Fibroblast of mammary gland (primary cell): ENCODE results near the gene KCNH6.

Source experiments
- DNase-seq: peaks from one replicate; pipeline ENCODE4 v3.0.0-alpha.2; 2010; ENCODE audit warnings: low read depth
- H3K4me3 ChIP-seq: 2 replicates; pipeline ENCODE4 v1.5.1; 2011; ENCODE audit warnings: low read depth, mild to moderate bottlenecking, low read length, moderate library complexity; ENCODE audit not compliant: control insufficient read depth
- TF ChIP-seq, protein P1 (sequence below): conservative IDR thresholded peaks from 2 replicates; pipeline ENCODE4 v1.5.1; 2011; ENCODE audit warnings: low read depth, low read length, inconsistent platforms; ENCODE audit not compliant: control insufficient read depth, insufficient read depth

Gene KCNH6

DNA sequence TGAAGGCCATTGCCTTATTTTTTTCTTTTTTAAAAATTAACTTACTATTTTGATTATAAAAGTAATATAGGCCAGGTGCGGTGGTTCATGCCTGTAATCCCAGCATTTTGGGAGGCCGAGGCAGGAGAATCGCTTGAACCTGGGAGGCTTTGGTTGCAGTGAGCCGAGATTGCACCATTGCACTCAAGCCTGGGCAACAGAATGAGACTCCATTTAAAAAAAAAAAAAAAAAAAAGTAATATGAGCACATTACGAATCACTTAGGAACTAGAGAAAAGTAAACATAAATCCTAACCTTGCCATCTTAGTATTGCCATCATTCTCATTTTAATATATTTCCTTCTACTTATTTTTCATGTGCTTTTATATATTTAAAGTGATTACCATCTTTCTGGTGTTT is 64.6 kb downstream of the KCNH6 start:
- TF ChIP-seq, protein P1, sequence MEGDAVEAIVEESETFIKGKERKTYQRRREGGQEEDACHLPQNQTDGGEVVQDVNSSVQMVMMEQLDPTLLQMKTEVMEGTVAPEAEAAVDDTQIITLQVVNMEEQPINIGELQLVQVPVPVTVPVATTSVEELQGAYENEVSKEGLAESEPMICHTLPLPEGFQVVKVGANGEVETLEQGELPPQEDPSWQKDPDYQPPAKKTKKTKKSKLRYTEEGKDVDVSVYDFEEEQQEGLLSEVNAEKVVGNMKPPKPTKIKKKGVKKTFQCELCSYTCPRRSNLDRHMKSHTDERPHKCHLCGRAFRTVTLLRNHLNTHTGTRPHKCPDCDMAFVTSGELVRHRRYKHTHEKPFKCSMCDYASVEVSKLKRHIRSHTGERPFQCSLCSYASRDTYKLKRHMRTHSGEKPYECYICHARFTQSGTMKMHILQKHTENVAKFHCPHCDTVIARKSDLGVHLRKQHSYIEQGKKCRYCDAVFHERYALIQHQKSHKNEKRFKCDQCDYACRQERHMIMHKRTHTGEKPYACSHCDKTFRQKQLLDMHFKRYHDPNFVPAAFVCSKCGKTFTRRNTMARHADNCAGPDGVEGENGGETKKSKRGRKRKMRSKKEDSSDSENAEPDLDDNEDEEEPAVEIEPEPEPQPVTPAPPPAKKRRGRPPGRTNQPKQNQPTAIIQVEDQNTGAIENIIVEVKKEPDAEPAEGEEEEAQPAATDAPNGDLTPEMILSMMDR = no peak
- H3K4me3 ChIP-seq = no peak overlapping the region
- DNase-seq = peak; percentile 16

GRCh38 chr17:63588797-63589196 is 65.6 kb downstream of the KCNH6 start:
- H3K4me3 ChIP-seq = no peak overlapping the region
- TF ChIP-seq, protein P1 = no peak
- DNase-seq = no peak

- TF ChIP-seq, protein P1 = no peak
- H3K4me3 ChIP-seq = no peak overlapping the region
- DNase-seq = no peak
Measured at GRCh38 chr17:63589646-63590045, 66.5 kb downstream of the KCNH6 start.

DNA sequence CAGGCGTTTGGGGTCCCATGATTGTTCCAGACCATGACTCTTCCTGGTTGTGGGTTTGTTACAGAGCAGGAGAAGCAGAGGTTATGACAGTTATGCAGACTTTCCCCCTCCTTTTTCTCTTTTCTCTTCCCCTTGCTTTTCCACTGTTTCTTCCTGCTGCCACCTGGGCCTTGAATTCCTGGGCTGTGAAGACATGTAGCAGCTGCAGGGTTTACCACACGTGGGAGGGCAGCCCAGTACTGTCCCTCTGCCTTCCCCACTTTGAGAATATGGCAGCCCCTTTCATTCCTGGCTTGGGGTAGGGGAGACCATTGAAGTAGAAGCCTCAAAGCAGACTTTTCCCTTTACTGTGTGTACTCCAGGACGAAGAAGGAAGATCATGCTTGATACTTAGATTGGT is 69.6 kb downstream of the KCNH6 start:
- no peak for DNase-seq
- H3K4me3 ChIP-seq = no peak overlapping the region
- TF ChIP-seq, protein P1 = no peak

DNA sequence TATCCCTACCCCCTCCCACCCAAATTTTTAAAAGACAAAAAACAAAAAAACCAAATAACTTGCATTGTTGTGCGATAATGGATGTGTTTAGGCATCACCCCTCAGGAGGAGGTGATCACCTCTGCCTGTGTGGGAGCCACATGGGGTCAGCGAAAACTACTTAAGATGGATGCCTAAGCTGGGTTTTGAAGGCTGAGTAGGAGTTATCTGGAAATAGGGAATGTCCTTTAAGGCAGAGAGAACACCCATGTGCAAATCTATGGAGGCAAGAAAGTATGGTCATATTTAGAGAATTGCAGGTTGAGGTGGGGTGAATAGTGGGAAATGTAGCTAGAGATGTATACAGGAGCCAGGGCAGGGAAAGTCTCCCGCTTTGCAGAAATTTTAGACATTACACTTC is 72.0 kb downstream of the KCNH6 start:
- TF ChIP-seq, protein P1 = no peak
- H3K4me3 ChIP-seq = no peak overlapping the region
- DNase-seq = no peak
